Tibial nerve (tissue), 3 donors: Measurements from ENCODE around the gene UBE2G2.

ENCODE experiments used
- POLR2A ChIP-seq, 2 donors: fragments of 450-650 bp; IDR thresholded peaks; one replicate each; pipeline ENCODE4 v1.6.1; 2017; ENCODE audit warnings: antibody characterized with exemption in 2 of 2, mild to moderate bottlenecking in 2 of 2, moderate library complexity in 2 of 2
- TF ChIP-seq, protein P1 (sequence below), 5 experiments: fragments of 200-600 bp in 3 of 5; fragments of 450-650 bp in 2 of 5; sonication (generic) in 3 of 5; IDR thresholded peaks; one replicate each; pipeline ENCODE4 v1.5.1; 2016 to 2019; ENCODE audit warnings: antibody characterized with exemption in 5 of 5, mild to moderate bottlenecking in 3 of 5, moderate library complexity in 2 of 5

DNA sequence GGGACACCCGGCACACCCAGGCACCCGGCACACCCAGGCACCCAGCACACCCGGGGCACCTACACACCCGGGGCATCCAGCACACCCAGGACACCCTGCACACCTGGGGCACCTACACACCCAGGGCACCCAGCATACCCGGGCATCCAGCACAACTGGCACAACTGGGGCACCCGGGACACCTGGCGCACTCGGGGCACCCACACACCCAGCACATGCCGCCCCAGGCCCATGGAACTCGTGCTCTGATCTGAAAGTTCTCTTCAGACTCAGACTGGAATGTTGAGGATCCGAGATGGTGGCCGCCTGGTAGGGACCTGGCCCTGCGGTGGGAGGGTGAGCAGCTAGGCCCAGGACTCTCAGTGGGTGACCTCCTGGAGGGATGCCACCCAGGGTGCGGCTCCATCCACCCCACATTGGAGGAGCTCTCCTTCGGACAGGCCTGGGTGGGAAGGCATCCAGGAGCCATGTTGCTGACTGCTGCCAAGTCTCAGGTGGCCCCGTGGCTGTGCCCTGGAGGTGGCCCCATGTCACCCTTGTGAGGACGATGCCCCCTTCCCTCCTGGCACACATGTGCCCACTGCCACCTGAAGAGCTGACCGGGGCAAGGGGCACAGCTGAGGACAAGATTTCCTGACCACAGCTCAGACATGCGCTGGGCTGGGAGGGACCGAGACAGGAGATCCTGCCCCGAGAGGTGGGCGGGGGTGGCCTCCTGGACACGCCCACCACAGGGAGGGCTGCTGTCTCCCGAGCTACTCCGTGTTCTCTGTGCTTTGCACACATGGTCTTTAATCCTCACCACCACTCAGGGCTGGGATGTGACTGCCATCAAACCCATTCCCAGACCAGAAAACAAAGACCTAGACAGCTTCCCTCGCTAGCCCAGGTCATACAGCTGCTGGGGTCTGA, 37.0 kb downstream of the UBE2G2 start:
- TF ChIP-seq, protein P1, sequence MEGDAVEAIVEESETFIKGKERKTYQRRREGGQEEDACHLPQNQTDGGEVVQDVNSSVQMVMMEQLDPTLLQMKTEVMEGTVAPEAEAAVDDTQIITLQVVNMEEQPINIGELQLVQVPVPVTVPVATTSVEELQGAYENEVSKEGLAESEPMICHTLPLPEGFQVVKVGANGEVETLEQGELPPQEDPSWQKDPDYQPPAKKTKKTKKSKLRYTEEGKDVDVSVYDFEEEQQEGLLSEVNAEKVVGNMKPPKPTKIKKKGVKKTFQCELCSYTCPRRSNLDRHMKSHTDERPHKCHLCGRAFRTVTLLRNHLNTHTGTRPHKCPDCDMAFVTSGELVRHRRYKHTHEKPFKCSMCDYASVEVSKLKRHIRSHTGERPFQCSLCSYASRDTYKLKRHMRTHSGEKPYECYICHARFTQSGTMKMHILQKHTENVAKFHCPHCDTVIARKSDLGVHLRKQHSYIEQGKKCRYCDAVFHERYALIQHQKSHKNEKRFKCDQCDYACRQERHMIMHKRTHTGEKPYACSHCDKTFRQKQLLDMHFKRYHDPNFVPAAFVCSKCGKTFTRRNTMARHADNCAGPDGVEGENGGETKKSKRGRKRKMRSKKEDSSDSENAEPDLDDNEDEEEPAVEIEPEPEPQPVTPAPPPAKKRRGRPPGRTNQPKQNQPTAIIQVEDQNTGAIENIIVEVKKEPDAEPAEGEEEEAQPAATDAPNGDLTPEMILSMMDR (IDR thresholded peaks at IDR 0.05) = no peak
- no peak for TF ChIP-seq POLR2A (IDR thresholded peaks at IDR 0.05)
